WI38 (cell line): ENCODE data around the gene SP1.
"Not testable (repeated sequence)": the region's sequence is repeated elsewhere in the genome, so short reads cannot be mapped to it uniquely, and the experiment has no call there.

Experiments used
- H3K4me3 ChIP-seq: 2 replicates; pipeline ENCODE4 v1.5.1; 2011; ENCODE audit warnings: low read depth, mild to moderate bottlenecking, control low read depth, low read length
- CTCF ChIP-seq: IDR thresholded peaks from 2 replicates; pipeline ENCODE4 v1.5.1; 2012; ENCODE audit warnings: low read depth, mild to moderate bottlenecking, control low read depth, low read length

The SP1 gene

GRCh38 chr12:53391724-53392123 is 11.7 kb downstream of the SP1 start:
- no peak overlapping the region for H3K4me3 ChIP-seq
- TF ChIP-seq CTCF: no peak

GRCh38 chr12:53399896-53400295 is 19.9 kb downstream of the SP1 start:
- H3K4me3 ChIP-seq: no peak overlapping the region
- TF ChIP-seq CTCF: no peak

GRCh38 chr12:53402351-53402750 is 22.4 kb downstream of the SP1 start:
- H3K4me3 ChIP-seq: not testable (repeated sequence)

GRCh38 chr12:53402871-53403270 is 22.9 kb downstream of the SP1 start:
- no peak for TF ChIP-seq CTCF

GRCh38 chr12:53410951-53411350 is 31.0 kb downstream of the SP1 start:
- no peak for TF ChIP-seq CTCF
- no peak overlapping the region for H3K4me3 ChIP-seq

More at GRCh38 chr12:53402871-53403270, 22.9 kb downstream of the SP1 start:
- H3K4me3 ChIP-seq: no peak overlapping the region

- H3K4me3 ChIP-seq: no peak overlapping the region
- TF ChIP-seq CTCF: no peak
Measured at GRCh38 chr12:53413485-53414204, 33.7 kb downstream of the SP1 start.

GRCh38 chr12:53414756-53415417 is 34.9 kb downstream of the SP1 start:
- TF ChIP-seq CTCF: no peak
- no peak overlapping the region for H3K4me3 ChIP-seq

GRCh38 chr12:53415752-53416389 is 35.9 kb downstream of the SP1 start:
- not testable (repeated sequence) for H3K4me3 ChIP-seq

GRCh38 chr12:53417291-53417816 is 37.4 kb downstream of the SP1 start:
- H3K4me3 ChIP-seq: not testable (repeated sequence)
